ENCODE results near the gene PHYH.

DNA sequence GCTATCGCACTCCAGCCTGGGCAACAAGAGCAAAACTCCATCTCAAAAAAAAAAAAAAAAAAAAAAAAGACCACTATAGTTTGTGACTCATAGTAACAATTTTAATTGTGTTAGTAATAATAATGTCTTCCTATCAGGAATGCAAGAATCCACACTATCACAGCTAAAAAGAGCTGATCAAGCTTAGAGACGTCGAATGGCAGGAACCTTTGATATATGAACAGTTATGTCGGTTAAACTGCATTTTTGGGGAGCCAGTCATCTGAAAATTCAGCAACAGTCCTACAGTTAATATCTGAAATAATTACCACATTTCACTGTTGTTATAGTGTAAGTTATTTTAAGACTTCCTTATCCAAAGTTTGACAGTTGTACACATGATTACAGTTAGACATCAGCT is 8.8 kb downstream of the PHYH start:
- TF ChIP-seq ZNF274 (IDR thresholded peaks at IDR 0.05; ENCODE audit: low read depth, low read length) (no peak), SUZ12 (IDR thresholded peaks at IDR 0.05; ENCODE audit: extremely low read depth, insufficient read depth, insufficient read length) (no peak), YY1 (IDR thresholded peaks at IDR 0.05; ENCODE audit: insufficient read depth, insufficient read length) (no peak)
